Measurements from ENCODE around the gene DDN. TPM values are rescaled to one million over a fixed set of nuclear protein-coding genes. Genes with fewer than 3 reads are reported as not detected.
A peak's percentile ranks its signal among the peaks of the same experiment; 100 is the strongest.

Gene DDN
- total RNA-seq, 1 experiment from 2014 or later = 0.35 TPM

DNA sequence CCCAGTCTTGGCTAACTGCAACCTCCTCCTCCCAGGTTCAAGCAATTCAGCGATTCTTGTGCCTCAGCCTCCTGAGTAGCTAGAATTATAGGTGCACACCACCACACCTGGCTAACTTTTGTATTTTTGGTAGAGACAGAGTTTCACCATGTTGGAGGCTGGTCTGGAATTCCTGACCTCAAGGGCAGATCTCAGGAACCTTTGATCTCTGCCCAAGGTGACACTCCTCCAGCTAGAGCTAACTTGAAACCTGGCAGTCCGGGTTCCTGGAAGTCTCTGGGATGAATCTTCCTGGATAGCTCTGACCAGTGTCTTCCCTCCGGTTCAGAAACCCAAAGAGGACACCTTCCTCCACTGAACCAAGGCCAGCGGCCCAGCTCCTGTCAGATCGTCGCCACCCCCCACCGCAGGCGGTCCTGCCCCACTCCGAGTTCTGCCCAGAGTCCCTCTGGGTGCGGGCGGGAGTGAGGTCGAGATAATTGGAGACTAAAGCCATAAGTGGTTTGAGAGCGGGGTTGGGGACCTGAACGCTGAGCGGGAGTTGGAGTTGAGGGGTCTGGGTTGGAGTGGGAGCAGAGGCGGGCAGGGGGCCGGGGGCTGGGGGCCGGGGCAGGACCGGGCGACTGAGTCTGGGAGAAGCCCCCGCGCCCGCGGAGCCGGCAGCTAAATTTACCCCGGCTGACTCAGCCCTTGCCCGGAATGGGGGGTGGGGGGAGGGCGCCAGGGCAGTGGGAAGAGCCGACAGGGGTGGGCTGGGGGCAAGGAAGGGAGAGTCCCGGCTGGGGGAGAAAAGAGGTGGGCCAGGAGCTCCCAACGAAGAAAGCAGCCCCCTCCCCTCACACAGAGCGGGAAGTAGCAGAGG lies 4.7 kb downstream of the DDN start:
- Mint-ChIP-seq H3K27ac (no peak overlapping the region), H3K9me3 (0 out of 5 replicates have a peak, but pooled peaks cover 0 to 4% of the 10 kb centered on the region in 2 experiments), H3K36me3 (ENCODE audit: insufficient read depth in 1 of 3, low read depth in 3 of 3) (no peaks in the 10 kb centered on the region; a peak in 1 of 7 replicates), H3K27me3 (ENCODE audit: low read depth) (peaks cover 77% of the 10 kb centered on the region), H3K4me1 (peaks cover 9 to 32% of the 10 kb centered on the region in 2 experiments), H3K4me3 (no peak overlapping the region)
- H3K79me2 ChIP-seq (ENCODE audit: insufficient read depth, low read length) = no peaks in the 10 kb centered on the region
- no peak overlapping the region for H3K14ac ChIP-seq (ENCODE audit: insufficient read depth, low read length)
- H2AK5ac ChIP-seq (ENCODE audit: insufficient read length, low read length) = no peak overlapping the region
- H3K27me3 ChIP-seq (ENCODE audit: insufficient read depth, low read length) = peaks cover 42% of the 10 kb centered on the region; the same call in 1 of the 2 replicates
- H3T11ph ChIP-seq (ENCODE audit: low read length) = no peak overlapping the region
- no peak overlapping the region for H3K4ac ChIP-seq (ENCODE audit: low read depth, low read length)
- H3K18ac ChIP-seq (ENCODE audit: insufficient read length, low read depth, low read length) = no peak overlapping the region
- TF ChIP-seq, protein P1, sequence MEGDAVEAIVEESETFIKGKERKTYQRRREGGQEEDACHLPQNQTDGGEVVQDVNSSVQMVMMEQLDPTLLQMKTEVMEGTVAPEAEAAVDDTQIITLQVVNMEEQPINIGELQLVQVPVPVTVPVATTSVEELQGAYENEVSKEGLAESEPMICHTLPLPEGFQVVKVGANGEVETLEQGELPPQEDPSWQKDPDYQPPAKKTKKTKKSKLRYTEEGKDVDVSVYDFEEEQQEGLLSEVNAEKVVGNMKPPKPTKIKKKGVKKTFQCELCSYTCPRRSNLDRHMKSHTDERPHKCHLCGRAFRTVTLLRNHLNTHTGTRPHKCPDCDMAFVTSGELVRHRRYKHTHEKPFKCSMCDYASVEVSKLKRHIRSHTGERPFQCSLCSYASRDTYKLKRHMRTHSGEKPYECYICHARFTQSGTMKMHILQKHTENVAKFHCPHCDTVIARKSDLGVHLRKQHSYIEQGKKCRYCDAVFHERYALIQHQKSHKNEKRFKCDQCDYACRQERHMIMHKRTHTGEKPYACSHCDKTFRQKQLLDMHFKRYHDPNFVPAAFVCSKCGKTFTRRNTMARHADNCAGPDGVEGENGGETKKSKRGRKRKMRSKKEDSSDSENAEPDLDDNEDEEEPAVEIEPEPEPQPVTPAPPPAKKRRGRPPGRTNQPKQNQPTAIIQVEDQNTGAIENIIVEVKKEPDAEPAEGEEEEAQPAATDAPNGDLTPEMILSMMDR (conservative IDR thresholded peaks at IDR 0.05) = no peak
- peaks cover 24% of the 10 kb centered on the region for H3K23me2 ChIP-seq (ENCODE audit: insufficient read length, low read depth, low read length, poor library complexity, severe bottlenecking)
- no peak overlapping the region for H3K23ac ChIP-seq (ENCODE audit: insufficient read length, low read depth, low read length)
- no peak overlapping the region for H4K5ac ChIP-seq (ENCODE audit: insufficient read length, low read depth, low read length)
- no peak overlapping the region for H3K9ac ChIP-seq (ENCODE audit: extremely low read depth, insufficient read length, low read length)
- DNase-seq = no peak
- no CpG with 5 or more reads among the region's 32 CpGs for WGBS (ENCODE audit: extremely low coverage, insufficient read length, low lambda C conversion rate)
- H3K9me3 ChIP-seq (ENCODE audit: control insufficient read depth, low read depth, low read length) = no peaks in the 10 kb centered on the region
- H2BK20ac ChIP-seq (ENCODE audit: low read depth, low read length, poor library complexity, severe bottlenecking) = no peak overlapping the region
- H2BK15ac ChIP-seq (ENCODE audit: low read depth, low read length) = no peak overlapping the region
- H3K79me1 ChIP-seq (ENCODE audit: insufficient read depth, low read depth, low read length, poor library complexity, severe bottlenecking) = no peaks in the 10 kb centered on the region
- no peaks in the 10 kb centered on the region for H4K20me1 ChIP-seq (ENCODE audit: control insufficient read depth, insufficient read depth, insufficient read length)
- H3K4me1 ChIP-seq (ENCODE audit: insufficient read depth, low read length) = no peaks in the 10 kb centered on the region
- H4K91ac ChIP-seq (ENCODE audit: insufficient read length, low read depth, low read length) = no peak overlapping the region
- H3K56ac ChIP-seq (ENCODE audit: insufficient read length, low read depth, low read length) = no peak overlapping the region
- no peak overlapping the region for H2AFZ ChIP-seq (ENCODE audit: low read length)
- no peak overlapping the region for H2BK12ac ChIP-seq (ENCODE audit: insufficient read length, low read depth, low read length)
- H4K8ac ChIP-seq (replicated peaks; ENCODE audit: insufficient read length, low read depth, low read length) = no peak overlapping the region
- no peak overlapping the region for H2BK5ac ChIP-seq (ENCODE audit: insufficient read length, low read length)
- H2BK120ac ChIP-seq (ENCODE audit: low read depth, low read length, poor library complexity, severe bottlenecking) = no peak overlapping the region
- H3K4me2 ChIP-seq (ENCODE audit: insufficient read depth, insufficient read length, low read length) = peak overlapping the region; percentile 22
- H3K27ac ChIP-seq (ENCODE audit: insufficient read length, low read depth, low read length) = no peak overlapping the region
